NCI-H2196 (cell line): ENCODE results near the gene MRS2.
"Not testable (repeated sequence)": the region's sequence is repeated elsewhere in the genome, so short reads cannot be mapped to it uniquely, and the experiment has no call there.

ENCODE experiments used
- DNase-seq: peaks from one replicate; lab custom pipeline; 2025; ENCODE audit not compliant: unreplicated experiment; lab: John Stamatoyannopoulos, UW

Gene MRS2

GRCh38 chr6:24402697-24403500 lies at the start of gene MRS2:
TSS of gene MRS2 (plus strand) at chr6:24402936. CDS start at chr6:24403047, 111 bp downstream.
- DNase-seq, result peak; percentile 91

GRCh38 chr6:24353861-24354260 lies 48.9 kb upstream of the MRS2 start:
- no peak for DNase-seq

GRCh38 chr6:24355393-24355792 lies 47.3 kb upstream of the MRS2 start:
- no peak for DNase-seq

GRCh38 chr6:24356310-24356973 lies 46.3 kb upstream of the MRS2 start:
- DNase-seq, result no peak

- DNase-seq, result no peak
Measured at GRCh38 chr6:24357336-24358218, 45.2 kb upstream of the MRS2 start, which contains the start of gene DCDC2. TSS of gene DCDC2 (minus strand) at chr6:24358059. CDS start at chr6:24357750, 309 bp downstream.

GRCh38 chr6:24358219-24358821 lies 44.4 kb upstream of the MRS2 start:
- DNase-seq, result no peak

- DNase-seq, result peak; percentile 93
Measured at GRCh38 chr6:24359640-24360454, 42.9 kb upstream of the MRS2 start.

- DNase-seq, result not testable (repeated sequence)
Measured at GRCh38 chr6:24362363-24362762, 40.4 kb upstream of the MRS2 start.

GRCh38 chr6:24365103-24365633 lies 37.6 kb upstream of the MRS2 start:
- not testable (repeated sequence) for DNase-seq

- no peak for DNase-seq
Measured at GRCh38 chr6:24374612-24375011, 28.1 kb upstream of the MRS2 start.

- DNase-seq, result no peak
Measured at GRCh38 chr6:24376871-24377270, 25.9 kb upstream of the MRS2 start.

- no peak for DNase-seq
Measured at GRCh38 chr6:24378473-24379097, 24.2 kb upstream of the MRS2 start.

GRCh38 chr6:24381476-24382219 lies 21.1 kb upstream of the MRS2 start:
- no peak for DNase-seq

- no peak for DNase-seq
Measured at GRCh38 chr6:24382220-24382540, 20.6 kb upstream of the MRS2 start.

GRCh38 chr6:24382891-24383494 lies 19.7 kb upstream of the MRS2 start:
- DNase-seq, result not testable (repeated sequence)

- DNase-seq, result not testable (repeated sequence)
Measured at GRCh38 chr6:24384369-24385130, 18.2 kb upstream of the MRS2 start.

GRCh38 chr6:24385536-24386269 lies 17.0 kb upstream of the MRS2 start:
- no peak for DNase-seq
